ENCODE data around the gene DSG2. TPM values are rescaled to one million over a fixed set of nuclear protein-coding genes. Genes with fewer than 3 reads are reported as not detected.

DSG2 gene
- total RNA-seq, 1 experiment from 2014 or later: 194 TPM

GRCh38 chr18:31490387-31490786 lies 7.6 kb upstream of the DSG2 start:
- TF ChIP-seq CTCF (IDR thresholded peaks at IDR 0.05; ENCODE audit: unreplicated experiment): no peak
- intact Hi-C loops (cut with micrococcal nuclease; ENCODE audit: unreplicated experiment): loop anchor here (10.0 kb wide), 1 partner anchor 396 kb away; no protein-coding TSS in a partner anchor
- peak overlapping the region; percentile 80 for H3K27ac Mint-ChIP-seq (ENCODE audit: unreplicated experiment)

GRCh38 chr18:31490833-31491232 lies 7.1 kb upstream of the DSG2 start:
- no peak for TF ChIP-seq CTCF (IDR thresholded peaks at IDR 0.05; ENCODE audit: unreplicated experiment)
- peaks cover 61% of the 10 kb centered on the region for H3K4me1 Mint-ChIP-seq (ENCODE audit: low read depth, unreplicated experiment)
- no TSS peak for BruUV-seq (replicated peaks)
- intact Hi-C loops (cut with micrococcal nuclease; ENCODE audit: unreplicated experiment): loop anchor here (10.0 kb wide), 1 partner anchor 396 kb away; no protein-coding TSS in a partner anchor
- H3K36me3 Mint-ChIP-seq (ENCODE audit: insufficient read depth, unreplicated experiment): peaks cover 11% of the 10 kb centered on the region
- H3K9me3 Mint-ChIP-seq (ENCODE audit: low read depth, unreplicated experiment): no peaks in the 10 kb centered on the region
- DNase-seq: no peak
- peak overlapping the region; percentile 26 for H3K4me3 Mint-ChIP-seq (ENCODE audit: low read depth, unreplicated experiment)
- no peaks in the 10 kb centered on the region for H3K27me3 Mint-ChIP-seq (ENCODE audit: unreplicated experiment)
- CTCF ChIA-PET: interaction anchor here (1.0 kb wide), 1 partner anchor 66 kb away, joined by 4 read pairs; no protein-coding TSS in a partner anchor
- H3K27ac Mint-ChIP-seq (ENCODE audit: unreplicated experiment): peak overlapping the region; percentile 80

More at GRCh38 chr18:31490387-31490786, 7.6 kb upstream of the DSG2 start:
- Mint-ChIP-seq H3K9me3 (ENCODE audit: low read depth, unreplicated experiment) (no peaks in the 10 kb centered on the region), H3K4me1 (ENCODE audit: low read depth, unreplicated experiment) (peaks cover 61% of the 10 kb centered on the region), H3K27me3 (ENCODE audit: unreplicated experiment) (no peaks in the 10 kb centered on the region), H3K36me3 (ENCODE audit: insufficient read depth, unreplicated experiment) (peaks cover 11% of the 10 kb centered on the region), H3K4me3 (ENCODE audit: low read depth, unreplicated experiment) (peak overlapping the region; percentile 26)
- CTCF ChIA-PET: interaction anchor here (0.6 to 1.1 kb wide), 3 partner anchors 23 to 170 kb away, joined by 4 to 5 read pairs (median 4); no protein-coding TSS in a partner anchor
- BruUV-seq (replicated peaks): no TSS peak
- peak; percentile 55 for DNase-seq

GRCh38 chr18:31491586-31491985 lies 6.4 kb upstream of the DSG2 start:
- Mint-ChIP-seq H3K27ac (ENCODE audit: unreplicated experiment) (peak overlapping the region; percentile 80), H3K4me3 (ENCODE audit: low read depth, unreplicated experiment) (no peak overlapping the region), H3K4me1 (ENCODE audit: low read depth, unreplicated experiment) (peaks cover 54% of the 10 kb centered on the region), H3K9me3 (ENCODE audit: low read depth, unreplicated experiment) (no peaks in the 10 kb centered on the region), H3K36me3 (ENCODE audit: insufficient read depth, unreplicated experiment) (peaks cover 11% of the 10 kb centered on the region), H3K27me3 (ENCODE audit: unreplicated experiment) (no peaks in the 10 kb centered on the region)
- CTCF ChIA-PET: interaction anchor here (0.5 kb wide), 1 partner anchor 560 kb away, joined by 7 read pairs; no protein-coding TSS in a partner anchor
- intact Hi-C loops (cut with micrococcal nuclease; ENCODE audit: unreplicated experiment): loop anchor here (10.0 kb wide), 1 partner anchor 397 kb away; no protein-coding TSS in a partner anchor
- no peak for TF ChIP-seq CTCF (IDR thresholded peaks at IDR 0.05; ENCODE audit: unreplicated experiment)
- no peak for DNase-seq
- BruUV-seq (replicated peaks): no TSS peak

GRCh38 chr18:31492671-31493070 lies 5.3 kb upstream of the DSG2 start:
- BruUV-seq (replicated peaks): no TSS peak
- intact Hi-C loops (cut with micrococcal nuclease; ENCODE audit: unreplicated experiment): loop anchor here (10.0 kb wide), 1 partner anchor 398 kb away; no protein-coding TSS in a partner anchor
- no peak for TF ChIP-seq CTCF (IDR thresholded peaks at IDR 0.05; ENCODE audit: unreplicated experiment)
- Mint-ChIP-seq H3K27ac (ENCODE audit: unreplicated experiment) (no peak overlapping the region), H3K4me1 (ENCODE audit: low read depth, unreplicated experiment) (peaks cover 43% of the 10 kb centered on the region), H3K36me3 (ENCODE audit: insufficient read depth, unreplicated experiment) (peaks cover 18% of the 10 kb centered on the region), H3K9me3 (ENCODE audit: low read depth, unreplicated experiment) (no peaks in the 10 kb centered on the region), H3K4me3 (ENCODE audit: low read depth, unreplicated experiment) (no peak overlapping the region), H3K27me3 (ENCODE audit: unreplicated experiment) (no peaks in the 10 kb centered on the region)
- no peak for DNase-seq
- CTCF ChIA-PET: no interaction called here

All from Calu3 (cell line).